Bronchial epithelial cell (primary cell): ENCODE measurements around the gene N4BP2. TPM values are rescaled to one million over a fixed set of nuclear protein-coding genes. Genes with fewer than 3 reads are reported as not detected.

Experiments
- DNase-seq: peaks from one replicate; pipeline ENCODE4 v3.0.0-alpha.2; 2010; ENCODE audit warnings: low read depth
- FAIRE-seq: peaks from 2 replicates; lab custom pipeline; 2011; peaks lifted over from hg19 to GRCh38; lab: Jason Lieb, UNC
- H3K27me3 ChIP-seq: 2 replicates; pipeline ENCODE4 v1.5.1; 2011; ENCODE audit warnings: low read length; ENCODE audit not compliant: control insufficient read depth, insufficient read depth
- H3K36me3 ChIP-seq: 2 replicates; pipeline ENCODE4 v1.5.1; 2011; ENCODE audit warnings: low read length; ENCODE audit not compliant: control insufficient read depth, insufficient read depth
- H3K4me3 ChIP-seq: 2 replicates; pipeline ENCODE4 v1.5.1; 2011; ENCODE audit warnings: mild to moderate bottlenecking, low read depth, low read length, control low read depth
- total RNA-seq: library from RNA; depleted of rRNA; stranded (reverse); fragments of >200 nt; gene quantifications from 2 replicates; pipeline ENCODE4 v1.2.1, GENCODE V29; 2014
- TF ChIP-seq, protein P1 (sequence below): IDR thresholded peaks from 2 replicates; pipeline ENCODE4 v1.5.1; 2011; ENCODE audit warnings: mild to moderate bottlenecking, moderate library complexity, low read length, control low read depth, inconsistent platforms; ENCODE audit not compliant: insufficient read depth, severe bottlenecking

N4BP2 gene
- total RNA-seq, 1 donor from 2014 or later = 9.0 TPM

DNA sequence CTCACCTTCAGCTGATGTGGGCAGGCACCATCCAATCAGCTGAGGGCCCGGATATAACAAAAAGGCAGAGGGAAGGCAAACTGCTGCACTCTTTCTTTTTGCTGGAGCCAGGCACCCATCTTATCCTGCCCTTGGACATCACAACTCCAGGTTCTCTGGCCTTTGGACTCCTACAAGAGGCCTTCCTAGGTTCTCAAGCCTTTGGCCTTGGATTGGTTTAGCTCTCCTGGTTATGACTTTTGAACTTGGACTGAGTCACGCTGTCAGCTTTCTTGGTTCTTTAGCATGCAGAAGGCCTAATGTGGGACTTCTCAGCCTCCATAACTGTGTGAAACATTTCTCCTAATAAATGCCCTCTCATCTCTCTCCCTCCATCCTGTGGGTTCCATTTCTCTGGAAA lies 23.0 kb upstream of the N4BP2 start:
- DNase-seq (no peak), FAIRE-seq (no peak)
- Histone ChIP-seq H3K4me3 (no peak overlapping the region), H3K27me3 (no peaks in the 10 kb centered on the region), H3K36me3 (no peaks in the 10 kb centered on the region)
- TF ChIP-seq, protein P1, sequence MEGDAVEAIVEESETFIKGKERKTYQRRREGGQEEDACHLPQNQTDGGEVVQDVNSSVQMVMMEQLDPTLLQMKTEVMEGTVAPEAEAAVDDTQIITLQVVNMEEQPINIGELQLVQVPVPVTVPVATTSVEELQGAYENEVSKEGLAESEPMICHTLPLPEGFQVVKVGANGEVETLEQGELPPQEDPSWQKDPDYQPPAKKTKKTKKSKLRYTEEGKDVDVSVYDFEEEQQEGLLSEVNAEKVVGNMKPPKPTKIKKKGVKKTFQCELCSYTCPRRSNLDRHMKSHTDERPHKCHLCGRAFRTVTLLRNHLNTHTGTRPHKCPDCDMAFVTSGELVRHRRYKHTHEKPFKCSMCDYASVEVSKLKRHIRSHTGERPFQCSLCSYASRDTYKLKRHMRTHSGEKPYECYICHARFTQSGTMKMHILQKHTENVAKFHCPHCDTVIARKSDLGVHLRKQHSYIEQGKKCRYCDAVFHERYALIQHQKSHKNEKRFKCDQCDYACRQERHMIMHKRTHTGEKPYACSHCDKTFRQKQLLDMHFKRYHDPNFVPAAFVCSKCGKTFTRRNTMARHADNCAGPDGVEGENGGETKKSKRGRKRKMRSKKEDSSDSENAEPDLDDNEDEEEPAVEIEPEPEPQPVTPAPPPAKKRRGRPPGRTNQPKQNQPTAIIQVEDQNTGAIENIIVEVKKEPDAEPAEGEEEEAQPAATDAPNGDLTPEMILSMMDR = no peak

DNA sequence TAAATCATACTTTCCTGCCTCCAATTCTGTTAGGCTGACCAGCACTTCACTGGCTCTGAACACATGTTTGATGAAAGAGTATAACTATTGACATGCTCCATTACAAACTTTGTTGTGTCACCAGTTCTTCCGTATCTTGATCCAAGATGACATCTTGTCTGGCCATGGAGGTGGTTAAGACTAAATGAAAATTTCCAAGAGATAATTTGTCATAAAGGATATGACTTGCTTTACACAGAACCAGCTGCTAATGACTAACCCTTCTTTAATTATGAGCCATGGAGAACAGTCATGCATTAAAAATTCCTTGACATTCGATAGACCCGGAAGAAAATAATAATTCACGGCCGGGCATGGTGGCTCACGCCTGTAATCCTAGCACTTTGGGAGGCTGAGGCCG lies 17.7 kb upstream of the N4BP2 start:
- no peak for FAIRE-seq
- peak; percentile 98 for DNase-seq
- H3K27me3 ChIP-seq = no peaks in the 10 kb centered on the region
- no peak overlapping the region for H3K4me3 ChIP-seq
- TF ChIP-seq, protein P1 = no peak
- H3K36me3 ChIP-seq = no peaks in the 10 kb centered on the region

DNA sequence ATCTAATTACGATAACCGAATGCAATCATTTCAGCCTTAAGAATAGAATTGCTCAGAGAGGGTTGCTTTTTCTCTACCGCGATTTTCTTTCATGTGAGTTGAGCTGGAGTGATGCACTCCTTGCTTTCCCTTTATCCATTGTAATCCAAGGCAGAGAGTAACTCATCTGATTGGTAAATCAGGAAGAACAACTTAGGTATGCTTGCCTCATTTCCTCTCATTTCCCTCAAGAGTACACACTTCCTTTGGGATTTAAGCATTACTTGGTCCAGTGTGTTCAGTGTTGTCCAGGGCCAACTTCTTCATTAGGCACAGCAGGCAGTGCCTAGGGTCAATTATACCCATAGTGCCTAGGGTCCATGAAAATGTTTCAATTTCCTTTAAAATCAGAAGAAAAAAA lies 15.7 kb upstream of the N4BP2 start:
- FAIRE-seq = no peak

DNA sequence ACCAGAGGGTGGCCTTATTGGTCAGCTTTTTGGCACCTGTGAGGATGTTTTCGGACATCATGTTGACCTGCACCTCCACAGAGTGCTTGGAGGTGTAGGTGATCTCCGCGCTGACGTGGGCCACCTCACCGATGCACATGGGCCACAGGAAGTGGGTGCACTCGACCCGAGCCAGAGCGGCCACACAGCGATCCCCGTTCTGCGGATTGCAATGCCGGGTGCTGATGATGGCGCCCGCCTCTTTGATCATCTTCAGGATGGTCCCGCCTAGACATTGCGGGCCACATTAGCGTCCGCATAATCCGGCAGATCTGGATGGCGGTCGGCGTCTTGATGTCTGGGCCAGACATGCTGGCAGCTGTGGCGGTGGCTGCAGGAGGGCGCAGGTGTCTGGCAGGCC lies 12.9 kb upstream of the N4BP2 start:
- Histone ChIP-seq H3K36me3 (no peaks in the 10 kb centered on the region), H3K27me3 (no peaks in the 10 kb centered on the region), H3K4me3 (no peak overlapping the region)
- FAIRE-seq (no peak), DNase-seq (no peak)
- TF ChIP-seq, protein P1 = no peak

More for the DNA sequence above, 15.7 kb upstream of the N4BP2 start:
- Histone ChIP-seq H3K36me3 (no peaks in the 10 kb centered on the region), H3K4me3 (no peak overlapping the region), H3K27me3 (no peaks in the 10 kb centered on the region)
- DNase-seq = peak; percentile 52
- TF ChIP-seq, protein P1 = no peak

DNA sequence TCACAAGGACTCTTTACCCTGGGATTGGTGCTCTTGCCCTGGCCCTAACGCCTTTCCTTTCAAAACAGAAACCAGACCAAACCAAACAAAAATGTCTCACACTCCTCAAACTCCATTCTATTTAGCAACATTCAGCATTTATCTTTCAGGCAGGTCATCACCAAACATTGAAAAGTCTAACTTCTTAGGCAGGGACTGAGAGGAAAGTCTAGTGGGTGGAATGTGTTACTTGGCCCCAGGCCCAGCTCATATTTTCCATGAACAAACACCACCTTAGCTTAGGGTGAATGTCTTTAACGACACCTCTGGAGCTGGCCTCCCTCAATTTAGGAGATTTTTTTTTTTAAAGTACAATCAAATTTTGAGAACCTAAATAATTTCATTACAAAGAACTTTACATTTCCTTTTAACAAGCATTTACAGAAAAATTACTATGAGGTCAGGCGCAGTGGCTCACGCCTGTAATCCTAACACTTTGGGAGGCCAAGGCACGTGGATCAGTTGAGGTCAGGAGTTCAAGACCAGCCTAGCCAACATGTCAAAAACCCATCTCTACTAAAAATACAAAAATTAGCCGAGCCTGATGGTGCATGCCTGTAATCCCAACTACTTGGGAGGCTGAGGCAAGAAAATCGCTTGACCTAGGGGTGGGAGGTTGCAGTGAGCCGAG lies 10.2 kb upstream of the N4BP2 start:
- no peaks in the 10 kb centered on the region for H3K27me3 ChIP-seq
- TF ChIP-seq, protein P1 = no peak
- peak; percentile 50 for FAIRE-seq
- peak; percentile 71 for DNase-seq
- no peak overlapping the region for H3K4me3 ChIP-seq
- H3K36me3 ChIP-seq = no peaks in the 10 kb centered on the region

DNA sequence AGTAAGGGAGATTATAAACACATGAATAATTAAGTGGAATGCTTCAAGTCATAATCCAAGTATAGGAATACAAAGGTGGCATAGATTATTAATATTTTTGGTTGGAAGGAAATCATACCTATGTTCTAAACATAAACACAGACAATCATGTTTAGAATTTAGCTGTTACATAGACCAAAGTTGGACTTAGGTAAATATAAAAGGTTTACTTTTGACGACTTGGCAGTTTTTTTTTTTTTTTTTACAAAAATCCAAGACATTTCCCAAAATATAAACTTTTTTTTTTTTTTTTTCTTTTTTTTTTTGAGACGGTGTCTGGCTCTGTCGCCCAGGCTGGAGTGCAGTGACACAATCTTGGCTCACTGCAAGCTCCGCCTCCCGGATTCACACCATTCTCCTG lies 3.5 kb upstream of the N4BP2 start:
- H3K4me3 ChIP-seq = no peak overlapping the region
- TF ChIP-seq, protein P1 = no peak
- no peaks in the 10 kb centered on the region for H3K27me3 ChIP-seq
- no peaks in the 10 kb centered on the region for H3K36me3 ChIP-seq
- DNase-seq (no peak), FAIRE-seq (no peak)
